Measurements from ENCODE around the gene PARL. TPM values are rescaled to one million over a fixed set of nuclear protein-coding genes. Genes with fewer than 3 reads are reported as not detected.

Gene PARL
- total and polyA plus RNA-seq, 2 donors (not counting 3 experiments of a cell fraction or from before 2014, with no cell fraction given) = 38.8 to 48.1 TPM

DNA sequence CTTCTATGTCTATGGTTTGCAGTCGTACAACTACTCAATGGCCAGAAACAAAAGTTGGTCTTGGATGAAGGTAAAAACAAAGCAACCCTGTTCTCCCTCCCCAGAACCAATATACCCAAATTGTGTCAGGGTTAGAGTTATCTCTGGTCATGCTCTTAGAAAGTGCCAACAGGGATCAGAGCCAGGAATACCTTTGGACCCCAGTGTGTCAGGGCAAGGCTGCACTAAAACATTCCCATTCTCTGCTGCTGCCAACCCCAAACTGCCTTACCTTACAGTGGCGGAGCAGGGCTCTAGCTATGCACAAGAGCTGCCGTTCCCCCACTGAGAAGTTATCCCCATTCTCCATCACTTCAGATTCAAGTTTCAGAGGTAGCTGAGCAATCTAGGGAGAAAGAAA is 42.4 kb upstream of the PARL start:
- CTCF ChIA-PET = interaction anchor here (0.6 to 0.8 kb wide), 2 partner anchors 8 to 15 kb away, joined by 4 read pairs; no protein-coding TSS in a partner anchor

More for the DNA sequence above, 42.4 kb upstream of the PARL start:
- H4K20me1 ChIP-seq (replicated peaks; ENCODE audit: control insufficient read depth, extremely low read depth, insufficient read depth, low read length) = no peaks in the 10 kb centered on the region
- H3K9me1 ChIP-seq (replicated peaks; ENCODE audit: control insufficient read depth, extremely low read depth, insufficient read depth, low read length) = no peaks in the 10 kb centered on the region
- no peak overlapping the region for H2AFZ ChIP-seq (ENCODE audit: low read depth, low read length)
- no peak overlapping the region for H3K9ac ChIP-seq (replicated peaks; ENCODE audit: extremely low read depth, insufficient read depth, low read length)
- intact Hi-C loops (cut with micrococcal nuclease) (no loop called here), dilution Hi-C loops (cut with MboI; ENCODE audit: extremely low pct_ligation_motif_present, low sequenced_read_pairs) (no loop called here)
- POLR2A ChIA-PET = no interaction called here
- no TSS peak for BruUV-seq (replicated peaks)
- H3K27me3 ChIP-seq (ENCODE audit: control insufficient read depth in 2 of 2, insufficient read depth in 2 of 2, low read length in 2 of 2) = no peaks in the 10 kb centered on the region
- H3K4me3 ChIP-seq (replicated peaks in 1 of 3; ENCODE audit: insufficient read depth in 1 of 3, low read depth in 1 of 3, low read length in 3 of 3) = no peak overlapping the region
- TF ChIP-seq GATA2 (IDR thresholded peaks at IDR 0.05; ENCODE audit: insufficient read depth, insufficient read length, low read depth, low read length) (no peak), EZH2 (IDR thresholded peaks at IDR 0.05; ENCODE audit: borderline replicate concordance, low read depth, low read length, severe bottlenecking) (no peak), POLR2AphosphoS5 (IDR thresholded peaks at IDR 0.05; ENCODE audit: insufficient read depth, low read depth, low read length) (no peak), POLR2A (IDR thresholded peaks at IDR 0.05; ENCODE audit: low read depth, low read length) (no peak), JUN (IDR thresholded peaks at IDR 0.05; ENCODE audit: borderline replicate concordance, insufficient read depth, insufficient read length, low read depth) (no peak), MAX (IDR thresholded peaks at IDR 0.05; ENCODE audit: insufficient read depth, insufficient read length) (no peak), MYC (IDR thresholded peaks at IDR 0.05; ENCODE audit: low read depth, low read length) (no peak), FOS (IDR thresholded peaks at IDR 0.05; ENCODE audit: borderline replicate concordance, insufficient read depth, low read length) (no peak)
- TF ChIP-seq, protein P1, sequence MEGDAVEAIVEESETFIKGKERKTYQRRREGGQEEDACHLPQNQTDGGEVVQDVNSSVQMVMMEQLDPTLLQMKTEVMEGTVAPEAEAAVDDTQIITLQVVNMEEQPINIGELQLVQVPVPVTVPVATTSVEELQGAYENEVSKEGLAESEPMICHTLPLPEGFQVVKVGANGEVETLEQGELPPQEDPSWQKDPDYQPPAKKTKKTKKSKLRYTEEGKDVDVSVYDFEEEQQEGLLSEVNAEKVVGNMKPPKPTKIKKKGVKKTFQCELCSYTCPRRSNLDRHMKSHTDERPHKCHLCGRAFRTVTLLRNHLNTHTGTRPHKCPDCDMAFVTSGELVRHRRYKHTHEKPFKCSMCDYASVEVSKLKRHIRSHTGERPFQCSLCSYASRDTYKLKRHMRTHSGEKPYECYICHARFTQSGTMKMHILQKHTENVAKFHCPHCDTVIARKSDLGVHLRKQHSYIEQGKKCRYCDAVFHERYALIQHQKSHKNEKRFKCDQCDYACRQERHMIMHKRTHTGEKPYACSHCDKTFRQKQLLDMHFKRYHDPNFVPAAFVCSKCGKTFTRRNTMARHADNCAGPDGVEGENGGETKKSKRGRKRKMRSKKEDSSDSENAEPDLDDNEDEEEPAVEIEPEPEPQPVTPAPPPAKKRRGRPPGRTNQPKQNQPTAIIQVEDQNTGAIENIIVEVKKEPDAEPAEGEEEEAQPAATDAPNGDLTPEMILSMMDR (IDR thresholded peaks at IDR 0.05; ENCODE audit: extremely low read depth in 1 of 2, insufficient read depth in 1 of 2, low read depth in 1 of 2, low read length in 2 of 2) = no peak
- H3K4me2 ChIP-seq (ENCODE audit: insufficient read depth, low read length) = no peak overlapping the region
- FAIRE-seq = no peak
- peaks cover 2 to 10% of the 10 kb centered on the region in 2 experiments for H3K36me3 ChIP-seq (ENCODE audit: control insufficient read depth in 2 of 2, extremely low read depth in 1 of 2, insufficient read depth in 2 of 2, low read length in 2 of 2)
- no peak for DNase-seq (ENCODE audit: low read depth, low spot score)
- H3K9me3 ChIP-seq (replicated peaks; ENCODE audit: control insufficient read depth, insufficient read depth, low read length) = no peaks in the 10 kb centered on the region
- H3K4me1 ChIP-seq (ENCODE audit: control insufficient read depth, extremely low read depth, insufficient read depth, low read length) = no peaks in the 10 kb centered on the region
- no peaks in the 10 kb centered on the region for H3K79me2 ChIP-seq (ENCODE audit: control insufficient read depth, insufficient read depth, low read length)
- no peak overlapping the region for H3K27ac ChIP-seq (ENCODE audit: insufficient read depth, low read depth, low read length)

Data from endothelial cell of umbilical vein (primary cell).